Kidney capillary endothelial cell (primary cell): ENCODE measurements around the gene SLC34A3.
A peak's percentile ranks its signal among the peaks of the same experiment; 100 is the strongest.

Experiments
- DNase-seq: peaks from one replicate; pipeline ENCODE4 v3.0.0-alpha.2; 2018; ENCODE audit warnings: low spot score

Gene SLC34A3

GRCh38 chr9:137275588-137276472 is 45.1 kb downstream of the SLC34A3 start:
- no peak for DNase-seq

DNA sequence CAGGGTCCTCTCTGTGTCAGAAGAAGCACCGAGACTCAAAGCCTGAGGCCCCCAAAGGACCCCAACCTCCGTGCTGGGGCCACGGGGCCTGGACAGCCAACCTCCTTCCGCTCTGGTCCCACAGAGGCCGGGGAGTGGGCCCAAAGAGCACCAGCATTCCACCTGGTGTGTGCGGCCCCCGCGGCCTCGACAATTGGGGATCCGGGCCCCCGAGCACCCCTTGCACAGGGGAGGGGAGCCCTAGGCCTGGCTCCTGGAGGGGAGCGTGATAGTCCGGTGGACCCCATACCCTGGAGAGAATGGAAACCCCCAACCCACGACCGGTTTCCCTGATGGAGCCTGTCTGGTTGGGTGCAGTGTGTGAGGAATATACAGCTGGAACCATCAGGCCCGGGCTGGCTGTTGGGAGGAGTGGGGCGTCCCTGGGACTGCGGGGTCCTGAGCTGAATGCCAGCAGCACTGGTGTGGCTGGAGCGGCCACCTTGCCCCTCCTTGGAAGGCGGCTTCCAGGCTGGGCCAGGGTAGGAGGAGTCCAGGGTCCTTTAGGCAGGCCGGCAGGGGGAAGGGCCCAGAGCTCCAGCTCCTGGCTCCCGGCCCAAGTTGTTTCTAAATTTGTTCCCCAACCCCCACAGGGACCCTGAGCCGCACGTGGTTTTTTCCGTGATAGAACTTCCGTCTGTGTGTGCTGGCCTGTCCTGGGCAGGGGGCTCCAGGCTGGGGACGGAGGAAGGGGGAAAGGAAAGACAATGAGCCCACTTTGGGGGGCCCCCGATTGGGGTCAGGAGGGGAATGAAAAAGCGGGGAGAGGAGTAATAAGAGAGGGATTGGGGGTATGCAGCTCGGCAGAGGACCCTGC is 46.0 kb downstream of the SLC34A3 start:
- peak; percentile 77 for DNase-seq

- DNase-seq: peak; percentile 98
Observed at GRCh38 chr9:137277329-137278041, 46.8 kb downstream of the SLC34A3 start, which contains the start of gene TOR4A. Gene TOR4A, plus strand, starts transcription at chr9:137277726. Its CDS starts 964 bp downstream, at chr9:137278690.

- DNase-seq: no peak
Observed at GRCh38 chr9:137278061-137278701, 47.5 kb downstream of the SLC34A3 start.

GRCh38 chr9:137278721-137279711 is 48.3 kb downstream of the SLC34A3 start:
- no peak for DNase-seq

DNA sequence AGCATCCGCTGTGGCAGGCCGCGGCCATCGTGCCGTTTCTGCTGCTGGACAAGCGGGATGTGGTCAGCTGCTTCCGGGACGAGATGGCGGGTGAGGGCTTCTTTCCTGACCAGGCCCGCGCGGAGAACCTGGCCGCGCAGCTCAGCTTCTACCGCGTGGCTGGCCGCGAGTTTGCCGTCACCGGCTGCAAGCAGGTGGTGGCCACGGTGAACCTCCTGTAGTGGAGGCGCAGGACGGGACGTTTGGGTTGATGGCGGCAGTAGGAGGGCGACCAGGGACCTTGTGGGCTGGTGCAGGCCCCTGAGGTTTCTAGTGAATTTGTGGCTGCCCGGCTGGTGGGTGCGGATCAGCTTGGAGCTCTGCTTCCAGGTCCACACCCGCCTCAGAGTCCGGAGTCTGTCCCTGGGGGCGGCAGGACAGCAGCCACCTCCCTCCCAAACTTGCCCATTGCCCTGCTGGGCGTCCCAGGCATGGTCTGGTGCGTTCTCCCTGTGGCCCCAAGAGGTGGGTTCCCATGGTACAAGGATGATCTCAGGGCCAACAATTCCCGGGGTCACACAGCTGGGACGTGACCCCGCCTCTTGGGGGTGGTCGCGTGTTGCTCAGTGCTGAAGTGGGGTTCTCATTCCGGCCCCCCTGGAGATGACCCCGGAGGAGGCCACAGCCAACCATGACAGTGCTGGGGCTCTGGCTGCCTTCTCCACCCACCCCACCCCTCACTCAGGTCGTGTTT is 49.2 kb downstream of the SLC34A3 start:
- no peak for DNase-seq

DNA sequence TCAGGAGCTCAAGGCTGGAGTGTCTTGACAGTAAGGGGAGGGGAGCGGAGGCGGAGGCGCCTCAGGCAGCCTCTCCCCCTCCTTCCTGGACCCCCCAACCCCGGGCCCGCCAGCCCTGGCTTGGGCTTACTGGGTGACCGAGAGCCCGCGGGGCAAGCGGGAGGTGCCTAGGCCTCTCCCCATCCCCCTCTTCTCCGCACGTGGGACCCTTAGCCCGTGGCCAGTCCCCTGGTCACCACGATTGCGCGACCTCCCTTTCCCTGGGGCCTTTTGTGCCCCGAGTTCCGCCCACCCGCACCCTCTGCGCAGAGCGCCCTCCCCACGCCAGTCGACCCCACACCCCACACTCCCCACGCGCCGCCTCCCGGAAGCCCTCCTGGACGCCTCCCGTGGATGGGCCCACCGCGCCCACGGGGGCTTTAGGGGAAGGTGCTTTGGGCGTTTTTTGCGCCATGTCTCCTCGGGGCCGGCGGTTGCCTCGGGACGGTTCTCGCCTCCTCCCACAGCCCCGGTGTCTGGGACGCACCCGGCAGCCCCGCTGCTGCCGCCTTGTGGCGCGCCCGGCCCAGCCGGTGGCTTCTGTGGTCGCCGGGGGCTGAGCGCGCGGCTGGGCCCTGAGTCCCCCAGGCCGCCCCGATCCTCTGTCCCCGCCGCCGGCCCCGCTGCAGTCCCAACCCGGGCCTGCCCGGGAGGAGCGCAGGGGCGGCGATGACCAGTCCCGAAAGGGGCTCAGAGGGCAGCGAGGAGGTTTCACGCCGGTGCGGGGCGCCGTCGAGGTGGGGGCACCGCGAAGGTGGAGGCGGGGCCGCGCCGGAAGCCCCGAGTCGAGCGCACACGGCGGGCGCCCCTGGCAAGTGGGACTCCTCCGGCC is 50.0 kb downstream of the SLC34A3 start:
- no peak for DNase-seq

GRCh38 chr9:137281345-137282116 is 50.8 kb downstream of the SLC34A3 start:
- DNase-seq: no peak
